ENCODE data around the gene SCN11A.

GRCh38 chr3:39021465-39022285, 30.1 kb downstream of the SCN11A start:
- TF ChIP-seq RARB (CRISPR knock-in tag; IDR thresholded peaks at IDR 0.05) (no peak), JUN (IDR thresholded peaks at IDR 0.05) (no peak), EHMT2 (IDR thresholded peaks at IDR 0.05; ENCODE audit: low read depth) (no peak), CTCF (IDR thresholded peaks at IDR 0.05) (no peak), REST (IDR thresholded peaks at IDR 0.05) (no peak), PHF8 (IDR thresholded peaks at IDR 0.05; ENCODE audit: borderline replicate concordance, low read depth) (no peak), SMC3 (IDR thresholded peaks at IDR 0.05) (no peak), POLR2A (IDR thresholded peaks at IDR 0.05; ENCODE audit: low read length) (no peak)

Measured in A549 (cell line).